H1 (cell line): ENCODE results near the gene RGR. TPM values are rescaled to one million over a fixed set of nuclear protein-coding genes. Genes with fewer than 3 reads are reported as not detected.

ENCODE experiments used
- BRCA1 ChIP-seq: IDR thresholded peaks from 2 replicates; pipeline ENCODE4 v1.6.1; 2012; ENCODE audit warnings: low read depth, low read length, improper control_type of control experiment
- CBX5 ChIP-seq: fragments of 300-800, 300-1000 bp; sonication (generic); IDR thresholded peaks from 2 replicates; pipeline ENCODE4 v1.7.1; 2016; ENCODE audit warnings: antibody characterized with exemption, low read length, low read depth
- CHD7 ChIP-seq: fragments of 300-600 bp; sonication (generic); IDR thresholded peaks from 2 replicates; pipeline ENCODE4 v1.7.1; 2012; ENCODE audit warnings: low read length, moderate library complexity, mild to moderate bottlenecking, inconsistent platforms; ENCODE audit not compliant: insufficient replicate concordance
- EGR1 ChIP-seq: IDR thresholded peaks from 2 replicates; pipeline ENCODE4 v1.6.1; 2011; ENCODE audit warnings: low read depth, low read length, borderline replicate concordance
- JUND ChIP-seq: IDR thresholded peaks from 2 replicates; pipeline ENCODE4 v1.6.1; 2011; ENCODE audit warnings: mild to moderate bottlenecking, improper control_type of control experiment, low read length
- NRF1 ChIP-seq: IDR thresholded peaks from 2 replicates; pipeline ENCODE4 v1.6.1; 2011; ENCODE audit warnings: mild to moderate bottlenecking, low read depth, low read length, improper control_type of control experiment
- SAP30 ChIP-seq: fragments of 300-600 bp; sonication (generic); IDR thresholded peaks from 2 replicates; pipeline ENCODE4 v1.7.1; 2012; ENCODE audit warnings: low read length, moderate library complexity, mild to moderate bottlenecking, inconsistent platforms; ENCODE audit not compliant: insufficient read depth, insufficient replicate concordance
- SIRT6 ChIP-seq: IDR thresholded peaks from one replicate; pipeline ENCODE4 v1.7.1; 2012; ENCODE audit warnings: low read length, inconsistent platforms
- SP2 ChIP-seq: IDR thresholded peaks from 2 replicates; pipeline ENCODE4 v1.6.1; 2012; ENCODE audit warnings: mild to moderate bottlenecking, low read length, inconsistent platforms
- polyA plus RNA-seq, 7 experiments: library from polyadenylated mRNA; depleted of rRNA in 3 of 7; stranded (reverse) in 5 of 7; unstranded in 2 of 7; fragments of >200 nt in 5 of 7; fragments of 200-250 nt in 2 of 7; gene quantifications; 1 replicate in 5 of 7; 2 replicates in 1 of 7; 4 replicates in 1 of 7; pipeline versions ENCODE4 v1.2.1 to v1.2.3, GENCODE V29; 2011 to 2013; ENCODE audit warnings: missing spikeins in 2 of 7, mixed read lengths in 2 of 7
- total RNA-seq: library from RNA; stranded (reverse); fragmentation: NEBNext Ultra II Directional; extraction: Animal tissue kit (Norgen Biotek cat#: 25700); gene quantifications from 2 replicates; pipeline ENCODE4 v1.2.1, GENCODE V29; 2021

RGR gene
- total and polyA plus RNA-seq, 2 of the 8 experiments (the other 6 are each of a cell fraction or from before 2014, with no cell fraction given) = not detected

- no peak for TF ChIP-seq CHD7
- TF ChIP-seq BRCA1 = no peak
- no peak for TF ChIP-seq EGR1
- no peak for TF ChIP-seq CBX5
- no peak for TF ChIP-seq JUND
- no peak for TF ChIP-seq SAP30
- TF ChIP-seq SP2 = no peak
- TF ChIP-seq SIRT6 = no peak
- no peak for TF ChIP-seq NRF1
- TF ChIP-seq, all 59 proteins: peak for 0
Observed at GRCh38 chr10:84201682-84202081, 43.2 kb upstream of the RGR start (continued).
